ENCODE data around the gene SLC44A3.

SLC44A3 gene

DNA sequence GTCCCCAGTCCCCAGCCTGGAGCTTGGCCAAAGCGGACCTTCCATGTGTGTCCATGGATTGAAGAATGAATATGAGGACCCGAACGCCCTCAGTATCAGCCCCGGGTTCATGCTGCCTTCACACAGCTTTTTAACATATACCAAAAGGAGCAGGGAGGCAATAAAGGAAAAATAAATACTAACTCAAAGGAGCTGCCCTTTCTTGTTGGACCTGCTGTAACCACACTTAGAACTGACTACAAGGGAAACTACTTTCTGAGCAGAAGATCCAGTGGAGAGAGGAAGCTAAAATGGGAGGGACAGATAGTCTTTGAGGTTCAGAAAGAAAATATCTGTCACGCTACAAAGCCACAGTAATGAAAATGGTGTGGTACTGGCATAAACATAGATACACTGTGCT, 58.2 kb downstream of the SLC44A3 start:
- no peak for DNase-seq

DNA sequence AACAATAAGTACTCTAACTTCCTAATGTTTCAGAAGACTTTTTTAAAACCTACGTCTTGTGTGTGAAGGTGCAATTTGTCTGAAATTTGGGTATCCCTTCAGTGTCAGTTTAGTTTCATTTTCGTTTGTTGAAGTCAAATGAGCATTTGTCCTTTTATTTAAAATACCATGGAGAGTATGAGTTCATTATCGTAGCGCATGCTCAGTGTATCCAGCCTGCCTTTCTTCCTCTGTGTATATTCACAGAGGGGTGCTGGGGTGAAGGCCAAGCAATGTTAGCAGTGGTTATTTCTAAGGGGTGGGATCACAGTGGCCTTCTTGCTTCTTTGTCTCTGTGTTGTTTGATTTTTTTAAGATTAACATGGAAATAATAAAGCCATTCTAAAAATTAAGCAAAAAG, 63.5 kb downstream of the SLC44A3 start:
- no peak for DNase-seq

DNA sequence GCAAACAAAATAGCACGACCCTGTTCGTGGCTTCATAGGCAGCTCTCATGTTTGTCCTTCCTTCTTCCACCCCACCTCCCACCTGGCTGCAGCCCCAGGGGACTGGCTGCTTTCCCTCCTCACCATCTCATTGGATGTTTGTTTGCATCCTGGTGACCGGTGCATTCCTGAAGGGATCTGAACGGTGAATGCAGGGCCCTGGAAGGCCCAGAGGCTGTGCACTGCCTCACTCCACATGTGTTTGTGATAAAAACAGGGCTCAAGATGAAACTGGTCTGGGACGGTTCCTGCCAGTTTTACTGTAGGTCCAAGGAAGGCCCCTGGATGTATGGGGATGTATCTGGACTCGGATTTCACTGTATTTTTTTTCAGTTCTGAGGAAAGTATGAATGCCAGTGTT, 63.9 kb downstream of the SLC44A3 start:
- peak in 1 of 2 experiments; percentile 2 for DNase-seq

DNA sequence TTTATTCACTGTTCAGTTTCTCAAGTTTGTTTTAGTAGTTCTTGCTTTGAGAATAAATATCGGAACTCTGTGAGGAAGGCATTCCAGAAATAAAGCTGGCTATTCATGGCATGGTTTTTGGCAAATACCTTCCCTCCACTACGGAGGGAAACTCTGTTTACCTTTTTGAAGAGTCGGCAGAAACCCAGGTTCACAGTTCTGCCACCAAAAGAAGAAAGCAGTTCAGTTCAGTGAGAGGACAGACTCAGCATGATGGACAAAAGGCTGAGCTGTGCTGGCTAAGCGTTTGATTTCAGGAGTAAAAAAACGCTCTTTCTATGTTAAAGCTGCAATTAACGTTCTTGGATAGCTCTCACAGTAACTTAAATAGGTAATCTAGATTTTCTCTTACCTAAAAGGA, 64.3 kb downstream of the SLC44A3 start:
- no peak for DNase-seq

DNA sequence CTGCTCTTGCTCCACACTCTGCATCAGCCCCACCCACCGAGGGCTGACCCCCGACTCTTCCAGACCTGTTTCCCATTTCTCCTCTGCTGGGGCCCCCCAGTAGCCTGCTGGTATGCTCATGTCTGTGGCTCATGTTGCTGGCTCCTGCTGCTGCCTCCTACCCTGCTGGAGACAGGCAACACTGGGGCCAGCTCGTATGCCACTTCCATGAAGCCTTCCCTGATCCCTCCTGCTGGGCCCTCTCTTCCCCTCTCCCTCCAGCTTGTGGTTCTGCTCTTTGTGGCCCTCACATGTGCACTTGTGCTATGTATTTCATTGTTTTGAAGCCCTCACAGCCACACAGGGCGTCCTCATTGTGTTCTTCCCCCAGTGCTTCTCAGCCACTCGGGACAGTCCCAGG, 66.2 kb downstream of the SLC44A3 start:
- no peak for DNase-seq

DNA sequence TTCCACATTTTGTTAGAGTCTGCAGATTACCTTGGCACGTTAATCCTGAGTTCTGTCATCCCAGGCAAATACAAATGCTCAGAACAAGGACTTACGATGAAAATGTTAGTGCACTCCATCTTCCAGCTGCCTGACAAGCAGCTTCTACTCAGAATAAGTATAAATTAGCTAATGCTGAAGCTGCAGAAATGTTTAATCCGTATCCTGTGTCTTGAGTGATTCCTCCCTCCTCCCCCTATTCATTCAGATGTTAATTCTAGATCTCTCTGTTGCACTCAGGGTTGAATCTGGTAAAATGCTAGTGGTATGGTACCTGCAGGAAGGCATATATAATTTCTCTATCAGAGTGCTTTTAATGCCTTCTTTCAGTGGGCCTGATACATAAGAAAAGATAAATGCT, 66.9 kb downstream of the SLC44A3 start:
- DNase-seq: no peak

DNA sequence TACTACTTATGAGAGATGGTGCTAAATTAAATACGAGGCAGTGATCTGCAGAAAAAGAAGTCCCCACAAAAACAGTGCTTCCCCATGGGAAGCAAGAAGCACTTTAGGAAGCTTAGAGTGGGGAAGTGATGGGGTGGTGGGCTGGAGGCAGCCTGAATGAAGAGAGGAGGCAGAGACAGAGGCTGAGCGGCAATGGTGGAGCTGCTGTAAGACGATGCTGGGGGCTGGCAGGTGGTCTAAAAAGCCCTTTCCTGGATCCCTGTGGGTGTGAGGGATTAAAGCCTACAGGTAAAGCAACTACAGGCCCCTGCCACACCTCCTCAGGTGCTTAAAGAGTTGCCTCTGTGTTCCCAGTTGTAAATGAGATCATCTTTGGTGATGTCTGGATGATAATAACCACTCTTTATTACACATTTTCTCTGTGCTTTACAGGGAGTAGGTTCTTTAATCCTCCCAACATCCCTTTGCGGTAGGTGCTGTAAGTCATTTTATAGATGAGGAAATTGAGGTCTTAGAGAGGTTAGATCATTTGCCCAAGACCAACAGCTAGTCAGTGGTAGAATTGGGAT, 67.5 kb downstream of the SLC44A3 start:
- DNase-seq: no peak

- no peak for DNase-seq
These were observed 68.0 kb downstream of the SLC44A3 start for GRCh38 chr1:94888201-94888600.

DNA sequence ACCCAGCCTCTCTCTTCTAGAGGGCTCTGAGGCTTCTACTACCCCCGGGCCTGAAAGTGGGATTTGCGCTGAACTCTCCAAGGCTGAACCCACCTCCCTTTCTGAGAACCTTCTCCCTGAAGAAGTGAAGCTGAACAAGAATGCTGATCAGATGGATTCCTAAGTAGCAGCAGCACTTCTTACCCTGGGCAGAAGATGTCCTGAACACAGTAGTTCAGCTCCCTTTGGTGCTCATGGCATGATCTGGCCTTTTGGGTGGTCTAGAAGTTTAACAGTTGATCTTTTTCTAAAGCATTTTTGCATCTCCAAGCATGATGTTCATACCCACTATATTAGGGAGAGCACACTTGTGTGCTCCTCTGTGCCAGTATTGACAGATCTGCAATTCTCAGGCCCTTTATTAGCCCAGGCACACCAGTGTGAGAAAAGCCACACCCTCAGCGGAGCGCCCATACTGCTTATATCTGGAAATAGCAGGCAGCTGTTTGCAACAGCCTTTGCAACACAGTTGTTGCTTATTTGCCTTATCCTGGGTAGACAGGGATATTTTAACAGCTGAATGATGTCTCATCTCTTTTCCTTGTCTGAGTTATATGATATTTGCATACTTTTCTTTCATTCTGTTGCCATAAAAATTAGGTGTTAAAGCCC, 72.6 kb downstream of the SLC44A3 start:
- no peak for DNase-seq

- DNase-seq: no peak
These were observed 74.5 kb downstream of the SLC44A3 start for GRCh38 chr1:94894630-94895029.

GRCh38 chr1:94895518-94895917, 75.4 kb downstream of the SLC44A3 start:
- no peak for DNase-seq

- DNase-seq: no peak
These were observed 78.6 kb downstream of the SLC44A3 start for GRCh38 chr1:94898491-94899385.

GRCh38 chr1:94899756-94900155, 79.6 kb downstream of the SLC44A3 start:
- DNase-seq: no peak

- DNase-seq: peak in 1 of 2 experiments; percentile 21
These were observed 81.7 kb downstream of the SLC44A3 start for GRCh38 chr1:94901841-94902240.

GRCh38 chr1:94903280-94904009, 83.3 kb downstream of the SLC44A3 start:
- DNase-seq: no peak

DNA sequence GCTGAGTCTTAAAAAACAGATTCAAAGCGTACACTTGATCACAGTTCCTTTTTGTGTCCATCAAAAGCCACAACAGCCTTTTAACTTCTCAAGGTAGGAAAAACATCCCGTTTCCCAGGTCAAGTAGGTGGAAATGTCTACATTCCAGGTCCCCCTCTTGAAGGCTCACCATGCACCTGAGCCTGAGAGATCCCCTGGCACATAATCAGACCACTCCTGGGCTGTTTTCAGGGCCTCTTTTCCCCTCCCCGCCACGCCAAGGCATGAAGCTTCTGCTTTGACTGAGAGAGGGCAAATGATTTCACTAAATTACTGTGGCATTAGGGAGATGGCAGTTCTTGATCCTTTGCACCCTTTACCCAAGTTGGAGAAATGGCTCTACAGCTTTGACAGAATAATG, 85.0 kb downstream of the SLC44A3 start:
- DNase-seq: no peak

DNA sequence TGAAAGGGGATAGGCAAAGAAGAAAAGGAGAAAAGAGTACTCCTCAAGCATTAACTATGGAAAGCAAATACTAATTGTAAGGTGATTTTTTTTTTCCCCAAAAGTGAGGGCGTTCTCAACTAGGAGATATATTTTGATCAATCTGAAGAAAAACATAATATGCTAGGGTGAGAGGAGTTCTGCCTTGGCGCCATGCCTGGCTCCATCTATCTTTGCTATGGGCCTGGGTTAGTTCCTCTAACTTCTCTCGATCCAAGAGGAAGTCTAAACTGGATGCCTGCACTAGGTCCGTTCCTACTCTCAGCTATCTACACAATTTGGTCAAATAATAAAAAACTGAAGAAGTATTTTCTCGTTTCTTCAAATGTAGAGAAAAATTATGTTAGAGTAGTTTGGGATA, 86.2 kb downstream of the SLC44A3 start:
- DNase-seq: no peak

GRCh38 chr1:94907136-94907535, 87.0 kb downstream of the SLC44A3 start:
- no peak for DNase-seq

DNA sequence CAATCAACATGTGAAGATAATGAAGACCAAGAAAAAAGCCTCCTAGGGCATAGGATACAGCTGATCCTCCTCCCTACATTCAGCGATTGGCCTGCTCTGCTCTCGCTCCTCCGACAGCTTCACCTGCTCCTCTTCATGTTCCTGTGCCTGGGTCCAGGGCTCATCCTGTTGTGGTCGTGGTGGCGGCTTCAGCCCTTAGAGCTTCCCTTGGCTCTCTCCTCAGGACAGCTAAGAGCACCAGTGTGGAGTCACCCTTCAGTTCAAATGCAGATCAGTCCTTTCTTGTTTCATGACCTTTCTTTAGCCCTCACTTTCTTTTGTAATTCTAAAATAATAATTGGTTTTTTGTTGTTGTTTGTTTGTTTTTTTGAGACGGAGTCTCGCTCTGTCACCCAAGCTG, 88.0 kb downstream of the SLC44A3 start:
- no peak for DNase-seq

DNA sequence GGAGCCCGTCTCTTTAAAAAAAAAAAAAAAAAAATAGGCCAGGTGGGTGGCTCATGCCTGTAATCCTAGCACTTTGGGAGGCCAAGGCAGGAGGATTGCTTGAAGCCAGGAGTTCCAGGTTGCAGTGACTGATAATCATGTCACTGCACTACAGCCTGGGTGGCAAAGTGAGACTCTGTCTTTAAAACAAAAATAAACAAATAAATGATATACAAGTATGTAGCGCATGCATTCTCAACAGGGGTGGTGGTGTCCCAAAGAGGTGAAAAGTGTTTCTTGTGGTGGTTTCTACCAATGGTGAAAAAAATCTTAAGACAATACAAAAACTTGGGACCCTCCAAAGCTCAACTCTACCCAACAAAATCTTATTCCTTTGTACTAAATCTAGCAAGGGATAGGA, 88.8 kb downstream of the SLC44A3 start:
- DNase-seq: no peak

DNA sequence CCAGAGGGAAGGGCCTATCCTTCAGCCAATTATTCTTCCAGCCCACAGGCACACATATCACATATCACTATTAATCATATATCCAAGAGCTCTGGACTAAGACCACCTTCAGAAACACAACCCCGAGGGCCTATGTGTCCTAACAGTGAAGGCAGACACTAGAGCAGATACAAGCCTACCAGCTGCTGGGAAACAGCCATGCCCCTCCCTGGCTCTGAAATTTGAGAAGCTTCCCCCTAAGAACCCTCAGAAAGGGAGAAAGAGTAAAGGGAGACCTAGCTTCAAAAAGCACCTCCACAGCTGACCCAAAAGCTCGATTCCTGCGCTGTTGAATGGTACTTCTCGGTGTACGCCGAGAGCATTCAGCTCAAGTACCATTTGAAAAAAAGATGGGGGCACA, 89.3 kb downstream of the SLC44A3 start:
- DNase-seq: no peak

DNA sequence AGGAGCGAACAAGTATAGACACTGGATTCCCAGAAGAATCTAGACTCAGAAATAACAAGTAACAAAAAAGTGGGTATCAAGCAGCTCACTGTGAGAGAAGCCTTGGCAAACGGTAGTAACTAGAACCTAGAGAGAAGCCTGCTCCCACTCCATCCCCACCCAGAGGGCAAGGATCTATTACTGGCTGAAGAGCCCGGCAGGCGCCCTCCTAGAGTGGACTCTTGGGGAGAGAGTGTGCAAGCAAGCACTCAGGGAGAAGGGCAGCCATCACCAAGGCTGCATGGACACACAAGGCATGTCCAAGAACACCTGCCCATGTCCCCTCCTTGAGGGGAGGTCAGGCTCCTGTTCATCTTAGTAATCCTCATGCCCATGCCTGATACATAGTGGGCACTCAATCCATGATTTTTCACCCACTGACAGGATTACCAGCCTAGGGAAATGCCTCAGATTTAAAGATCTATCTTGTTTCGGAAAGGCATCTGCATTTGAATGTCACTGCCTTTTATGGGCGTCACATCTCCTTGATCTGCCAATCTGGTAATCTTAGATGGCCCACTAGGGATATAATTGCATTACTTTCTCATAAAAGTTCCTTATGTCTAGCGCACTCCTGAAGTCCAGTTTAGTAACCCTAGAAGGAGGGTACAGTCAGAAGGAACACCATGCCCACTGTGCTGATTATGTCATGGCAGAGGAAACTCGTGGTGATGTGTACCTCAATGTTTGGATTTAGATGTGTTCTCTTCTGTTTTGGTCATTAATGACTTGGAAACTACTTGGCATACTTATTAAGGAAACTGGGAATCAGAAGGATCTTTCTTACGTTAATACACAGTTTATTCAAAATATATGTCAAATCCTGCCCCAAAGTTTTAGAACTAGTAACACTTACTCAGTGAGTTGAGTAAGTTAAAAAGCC, 92.4 kb downstream of the SLC44A3 start:
- DNase-seq: no peak
